Gastroesophageal sphincter (tissue), 4 donors: ENCODE measurements around the gene SDC3. TPM values are rescaled to one million over a fixed set of nuclear protein-coding genes. Genes with fewer than 3 reads are reported as not detected.

Source experiments
- ATAC-seq: fragments of 150-250 bp; one replicate; pipeline ENCODE4 v1.9.1; 2016; ENCODE audit warnings: mild to moderate bottlenecking, moderate library complexity
- H3K27ac ChIP-seq, 4 donors: fragments of 200-600 bp; sonication (generic) in 3 of 4; 1 replicate in 3 of 4; 2 replicates in 1 of 4; pipeline ENCODE4 v1.5.1; 2016 to 2019
- H3K27me3 ChIP-seq: fragments of 200-600 bp; sonication (generic); one replicate; pipeline ENCODE4 v1.5.1; 2019
- H3K36me3 ChIP-seq, 2 donors: fragments of 200-600 bp; sonication (generic); one replicate each; pipeline ENCODE4 v1.5.1; 2019; ENCODE audit warnings: control low read depth in 1 of 2
- H3K4me1 ChIP-seq, 3 donors: fragments of 200-600 bp; sonication (generic); 1 replicate in 2 of 3; 2 replicates in 1 of 3; pipeline ENCODE4 v1.5.1; 2016 to 2019; ENCODE audit warnings: control low read depth in 2 of 3
- H3K4me3 ChIP-seq, 2 donors: fragments of 200-600 bp; sonication (generic); one replicate each; pipeline ENCODE4 v1.5.1; 2019; ENCODE audit warnings: mild to moderate bottlenecking in 1 of 2, moderate library complexity in 1 of 2
- H3K9me3 ChIP-seq, 3 donors: fragments of 200-600 bp; sonication (generic); one replicate each; pipeline ENCODE4 v1.5.1; 2017 to 2019; ENCODE audit warnings: control low read depth in 2 of 3
- CTCF ChIP-seq, 4 experiments: fragments of 200-600 bp in 2 of 4; fragments of 450-650 bp in 2 of 4; sonication (generic) in 1 of 4; IDR thresholded peaks; one replicate each; pipeline ENCODE4 v1.5.1; 2017 to 2019; ENCODE audit warnings: antibody characterized with exemption in 4 of 4, mild to moderate bottlenecking in 2 of 4, moderate library complexity in 2 of 4
- EP300 ChIP-seq: sonication (generic); formaldehyde crosslinking; IDR thresholded peaks from one replicate; pipeline ENCODE4 v1.6.1; 2017; ENCODE audit warnings: antibody characterized with exemption, mild to moderate bottlenecking
- POLR2A ChIP-seq, 2 donors: fragments of 450-650 bp; IDR thresholded peaks; one replicate each; pipeline ENCODE4 v1.6.1; 2017; ENCODE audit warnings: antibody characterized with exemption in 2 of 2, mild to moderate bottlenecking in 2 of 2, moderate library complexity in 1 of 2
- POLR2AphosphoS5 ChIP-seq: sonication (generic); formaldehyde crosslinking; IDR thresholded peaks from one replicate; pipeline ENCODE4 v1.6.1; 2017; ENCODE audit warnings: antibody characterized with exemption
- WGBS, 2 donors: methylation state at CpG; one replicate each; pipeline ENCODE4 v1.1.5; 2018; ENCODE audit warnings: low coverage in 1 of 2; 5-methylcytosine and 5-hydroxymethylcytosine counted together
- total RNA-seq, 4 donors: library from RNA; depleted of rRNA; stranded (reverse); fragments of >200 nt; gene quantifications; one replicate each; pipeline ENCODE4 v1.1.0, GENCODE V29; 2016

SDC3 gene
- total RNA-seq, 4 donors from 2014 or later: 45.1 to 112 (median 52.6) TPM

- no peak for TF ChIP-seq CTCF (IDR thresholded peaks at IDR 0.05)
- no peak for TF ChIP-seq EP300
- no peak for TF ChIP-seq POLR2AphosphoS5
- no peak for TF ChIP-seq POLR2A (IDR thresholded peaks at IDR 0.05)
- H3K4me3 ChIP-seq: peak overlapping the region in 1 of 2 donors; percentile 77
- ATAC-seq: no peak
- 48 to 76% methylated on average over 2 to 7 of the region's 9 CpGs for WGBS, 2 donors
- peaks cover 0 to 85% (median 40%) of the 10 kb centered on the region in 3 donors for H3K4me1 ChIP-seq
- H3K27ac ChIP-seq: peak overlapping the region in 3 of 4 donors; percentile 71 to 84 (median 83)
- H3K27me3 ChIP-seq: no peaks in the 10 kb centered on the region
- no peaks in the 10 kb centered on the region for H3K36me3 ChIP-seq
- no peaks in the 10 kb centered on the region for H3K9me3 ChIP-seq
Observed at GRCh38 chr1:30906631-30907441, 1.7 kb downstream of the SDC3 start.

- no peaks in the 10 kb centered on the region for H3K9me3 ChIP-seq
- no peaks in the 10 kb centered on the region for H3K27me3 ChIP-seq
- H3K4me3 ChIP-seq: no peak overlapping the region
- 0 to 43% methylated on average over 1 to 4 of the region's 9 CpGs for WGBS, 2 donors
- H3K27ac ChIP-seq: peak overlapping the region in 3 of 4 donors; percentile 71 to 84 (median 83)
- no peaks in the 10 kb centered on the region for H3K36me3 ChIP-seq
- H3K4me1 ChIP-seq: peaks cover 0 to 88% (median 45%) of the 10 kb centered on the region in 3 donors
- no peak for ATAC-seq
- TF ChIP-seq POLR2A (IDR thresholded peaks at IDR 0.05): no peak
- TF ChIP-seq EP300: no peak
- TF ChIP-seq POLR2AphosphoS5: no peak
- no peak for TF ChIP-seq CTCF (IDR thresholded peaks at IDR 0.05)
Observed at GRCh38 chr1:30905916-30906620, 2.5 kb downstream of the SDC3 start.

- Histone ChIP-seq H3K27ac (peak overlapping the region in 3 of 4 donors; percentile 71 to 84 (median 83)), H3K9me3 (no peaks in the 10 kb centered on the region), H3K4me1 (peaks cover 0 to 89% (median 45%) of the 10 kb centered on the region in 3 donors), H3K4me3 (no peak overlapping the region), H3K27me3 (no peaks in the 10 kb centered on the region), H3K36me3 (no peaks in the 10 kb centered on the region)
- TF ChIP-seq POLR2AphosphoS5: no peak
- no peak for TF ChIP-seq EP300
- no peak for TF ChIP-seq CTCF (IDR thresholded peaks at IDR 0.05)
- no peak for TF ChIP-seq POLR2A (IDR thresholded peaks at IDR 0.05)
- 50 to 80% methylated on average over 1 of the region's 1 CpG for WGBS, 2 donors
- ATAC-seq: no peak
Observed at GRCh38 chr1:30905403-30905802, 3.2 kb downstream of the SDC3 start.

- no peaks in the 10 kb centered on the region for H3K36me3 ChIP-seq
- peak overlapping the region in 3 of 4 donors; percentile 71 to 84 (median 83) for H3K27ac ChIP-seq
- no peaks in the 10 kb centered on the region for H3K9me3 ChIP-seq
- H3K4me3 ChIP-seq: no peak overlapping the region
- peaks cover 0 to 93% (median 45%) of the 10 kb centered on the region in 3 donors for H3K4me1 ChIP-seq
- no peaks in the 10 kb centered on the region for H3K27me3 ChIP-seq
- 63 to 86% methylated on average over 1 of the region's 1 CpG for WGBS, 2 donors
- no peak for ATAC-seq
- no peak for TF ChIP-seq POLR2A (IDR thresholded peaks at IDR 0.05)
- no peak for TF ChIP-seq EP300
- no peak for TF ChIP-seq CTCF (IDR thresholded peaks at IDR 0.05)
- no peak for TF ChIP-seq POLR2AphosphoS5
Observed at GRCh38 chr1:30904962-30905335, 3.6 kb downstream of the SDC3 start.
